K562 (cell line): ENCODE data around the gene RBBP7. TPM values are rescaled to one million over a fixed set of nuclear protein-coding genes. Genes with fewer than 3 reads are reported as not detected.

Source experiments
- BRF2 ChIP-seq: IDR thresholded peaks from 3 replicates; pipeline ENCODE4 v1.6.1; 2011; ENCODE audit warnings: borderline replicate concordance, mild to moderate bottlenecking; ENCODE audit not compliant: insufficient read length, insufficient read depth
- CREB3 ChIP-seq: fragments of 450-650 bp; conservative IDR thresholded peaks from 2 replicates; pipeline ENCODE4 v1.6.1; 2016; ENCODE audit warnings: missing genetic modification characterization, low read depth, mild to moderate bottlenecking, missing compliant biosample characterization, moderate library complexity
- GATAD2B ChIP-seq: fragments of 450-650 bp; IDR thresholded peaks from 2 replicates; pipeline ENCODE4 v1.6.1; 2017; ENCODE audit warnings: mild to moderate bottlenecking, borderline replicate concordance
- GTF3C2 ChIP-seq: IDR thresholded peaks from 3 replicates; pipeline ENCODE4 v1.6.1; 2011; ENCODE audit warnings: borderline replicate concordance, mild to moderate bottlenecking, moderate library complexity; ENCODE audit not compliant: insufficient read length; ENCODE audit errors: extremely low read depth
- KDM1A ChIP-seq, 2 experiments: fragments of 450-650 bp; IDR thresholded peaks; 2 replicates each; pipeline ENCODE4 v1.6.1; 2016; ENCODE audit warnings: mild to moderate bottlenecking in 2 of 2
- MAX ChIP-seq: sonication (generic); formaldehyde crosslinking; IDR thresholded peaks from 2 replicates; pipeline ENCODE4 v1.9.0; 2022; ENCODE audit warnings: mild to moderate bottlenecking, missing genetic modification reagents
- SFPQ ChIP-seq: fragments of 200-400 bp; formaldehyde crosslinking; IDR thresholded peaks from 2 replicates; pipeline ENCODE4 v1.6.1; 2017; ENCODE audit warnings: mild to moderate bottlenecking, low read depth, low read length, moderate library complexity
- SIX5 ChIP-seq, 2 experiments: IDR thresholded peaks; 2 replicates each; pipeline ENCODE4 v1.6.1; 2011; ENCODE audit warnings: low read length in 2 of 2, borderline replicate concordance in 1 of 2, low read depth in 1 of 2, mild to moderate bottlenecking in 1 of 2, moderate library complexity in 1 of 2; ENCODE audit not compliant: insufficient read depth in 1 of 2
- TAF1 ChIP-seq: IDR thresholded peaks from 2 replicates; pipeline ENCODE4 v1.6.1; 2011; ENCODE audit warnings: mild to moderate bottlenecking, low read length, moderate library complexity; ENCODE audit not compliant: insufficient read depth, control insufficient read depth, severe bottlenecking; ENCODE audit errors: extremely low read depth
- ZBTB11 ChIP-seq, 3 experiments: fragments of 200-800 bp in 1 of 3; fragments of 250-450 bp in 1 of 3; fragments of 450-650 bp in 1 of 3; sonication (Bioruptor Pico) in 1 of 3; sonication (Bioruptor generic) in 1 of 3; formaldehyde crosslinking in 1 of 3; IDR thresholded peaks; 2 replicates each; pipeline versions ENCODE4 v1.6.1 to v1.8.0; 2016 to 2022; ENCODE audit warnings: mild to moderate bottlenecking in 2 of 3, missing genetic modification characterization in 2 of 3, missing compliant biosample characterization in 1 of 3, moderate library complexity in 1 of 3
- ZNF121 ChIP-seq: sonication (generic); formaldehyde crosslinking; conservative IDR thresholded peaks from 2 replicates; pipeline ENCODE4 v1.8.0; 2022; ENCODE audit warnings: missing genetic modification reagents
- ZNF324 ChIP-seq: fragments of 250-450 bp; sonication (Bioruptor Pico); IDR thresholded peaks from 2 replicates; pipeline ENCODE4 v1.4.0; 2020; ENCODE audit warnings: mild to moderate bottlenecking
- ZNF717 ChIP-seq: fragments of 250-450 bp; sonication (Bioruptor Pico); IDR thresholded peaks from 2 replicates; pipeline ENCODE4 v1.5.0; 2021
- ZNF79 ChIP-seq: fragments of 250-450 bp; sonication (Bioruptor Pico); IDR thresholded peaks from 2 replicates; pipeline ENCODE4 v1.4.0; 2020; ENCODE audit warnings: low read depth, mild to moderate bottlenecking, moderate library complexity
- polyA plus RNA-seq, 8 experiments: library from polyadenylated mRNA; depleted of rRNA in 4 of 8; stranded (reverse) in 5 of 8; unstranded in 3 of 8; fragments of >200 nt; fragmentation: Nextera tagmentation in 2 of 8; fragmentation: Illumina TruSeq in 1 of 8; extraction: Ambion mirVana in 2 of 8; extraction: Trizol in 1 of 8; gene quantifications; 2 replicates each; pipeline versions ENCODE4 v1.2.1 to v1.2.3, GENCODE V29; 2011 to 2014; ENCODE audit warnings: inconsistent platforms in 1 of 8, missing spikeins in 1 of 8
- total RNA-seq, 7 experiments: library from RNA; depleted of rRNA in 6 of 7; stranded (reverse); fragments of >200 nt in 6 of 7; fragmentation: Illumina TruSeq in 2 of 7; extraction: Trizol in 2 of 7; gene quantifications; 2 replicates each; pipeline versions ENCODE4 v1.2.1 to v1.2.3, GENCODE V29; 2011 to 2021; ENCODE audit warnings: low replicate concordance in 1 of 7

Gene RBBP7
- total and polyA plus RNA-seq, 9 of the 15 experiments (the other 6 are each of a cell fraction or from before 2014, with no cell fraction given): 79.0 to 364 (median 182) TPM

- 0 out of 6 replicates have a peak, but pooled peaks of 1 of the 3 experiments have one; percentile 40 for TF ChIP-seq ZBTB11 (CRISPR knock-in tag; IDR thresholded peaks at IDR 0.05)
- no peak for TF ChIP-seq SIX5 (IDR thresholded peaks at IDR 0.05; ENCODE audit: borderline replicate concordance in 1 of 2, insufficient read depth in 1 of 2, low read depth in 1 of 2, low read length in 2 of 2)
- TF ChIP-seq ZNF324 (CRISPR knock-in tag): no peak
- TF ChIP-seq GTF3C2: no peak
- TF ChIP-seq BRF2: no peak
- no peak for TF ChIP-seq CREB3 (tag)
- no peak for TF ChIP-seq ZNF79 (CRISPR knock-in tag)
- TF ChIP-seq GATAD2B: peak; percentile 39; the same call in 1 of the 2 replicates
- TF ChIP-seq ZNF717 (CRISPR knock-in tag): no peak
- no peak for TF ChIP-seq SFPQ
- no peak for TF ChIP-seq ZNF121 (CRISPR knock-in tag)
- 0 out of 2 replicates have a peak, but pooled peaks have one; percentile 27 for TF ChIP-seq MAX (CRISPR knock-in tag)
- no peak for TF ChIP-seq KDM1A (IDR thresholded peaks at IDR 0.05)
- TF ChIP-seq TAF1: no peak
Measured at GRCh38 chrX:16869393-16870094, 618 bp downstream of the RBBP7 start (continued).
